K562 (cell line): ENCODE results near the gene FMOD. TPM values are rescaled to one million over a fixed set of nuclear protein-coding genes. Genes with fewer than 3 reads are reported as not detected.

ENCODE experiments used
- ADNP ChIP-seq: fragments of 200-800 bp; sonication (Bioruptor generic); IDR thresholded peaks from 2 replicates; pipeline ENCODE4 v1.6.1; 2016; ENCODE audit warnings: missing genetic modification characterization, missing compliant biosample characterization
- ARID3A ChIP-seq: IDR thresholded peaks from 2 replicates; pipeline ENCODE4 v1.6.1; 2012; ENCODE audit warnings: low read depth, low read length, improper control_type of control experiment, borderline replicate concordance
- ATF4 ChIP-seq: fragments of 450-650 bp; formaldehyde crosslinking; IDR thresholded peaks from 2 replicates; pipeline ENCODE4 v1.4.0; 2022; ENCODE audit warnings: mild to moderate bottlenecking, moderate library complexity
- BHLHE40 ChIP-seq: IDR thresholded peaks from 2 replicates; pipeline ENCODE4 v1.6.1; 2011; ENCODE audit warnings: low read length, improper control_type of control experiment
- CCNT2 ChIP-seq: IDR thresholded peaks from 2 replicates; pipeline ENCODE4 v1.6.1; 2011; ENCODE audit warnings: borderline replicate concordance, low read depth, mild to moderate bottlenecking, moderate library complexity, mixed read lengths, low read length; ENCODE audit not compliant: insufficient read length; ENCODE audit errors: extremely low read depth
- CHD4 ChIP-seq: fragments of 200-600 bp; sonication (generic); IDR thresholded peaks from 3 replicates; pipeline ENCODE4 v1.6.1; 2012; ENCODE audit warnings: low read depth, mild to moderate bottlenecking, mixed read lengths, low read length, inconsistent platforms; ENCODE audit not compliant: insufficient read depth, insufficient replicate concordance, poor library complexity, severe bottlenecking
- CTCF ChIP-seq, 3 experiments: IDR thresholded peaks in 2 of 3; conservative IDR thresholded peaks in 1 of 3; 2 replicates each; pipeline ENCODE4 v1.5.1; 2011 to 2012; ENCODE audit warnings: low read length in 3 of 3, mild to moderate bottlenecking in 3 of 3, control low read depth in 2 of 3, improper control_type of control experiment in 1 of 3, inconsistent platforms in 1 of 3, low read depth in 1 of 3, mixed read lengths in 1 of 3, moderate library complexity in 1 of 3; ENCODE audit not compliant: insufficient read depth in 2 of 3
- FOXP1 ChIP-seq: sonication (generic); formaldehyde crosslinking; IDR thresholded peaks from 2 replicates; pipeline ENCODE4 v1.8.0; 2022; ENCODE audit warnings: mild to moderate bottlenecking, missing genetic modification reagents
- PHTF2 ChIP-seq: fragments of 250-450 bp; sonication (Bioruptor Pico); IDR thresholded peaks from 2 replicates; pipeline ENCODE4 v1.5.0; 2021; ENCODE audit warnings: mild to moderate bottlenecking
- POLR2H ChIP-seq: IDR thresholded peaks from 2 replicates; pipeline ENCODE4 v1.6.1; 2016; ENCODE audit warnings: missing genetic modification characterization, low read depth, mild to moderate bottlenecking, control low read depth, missing compliant biosample characterization, moderate library complexity
- PTBP1 ChIP-seq: fragments of 200-400 bp; formaldehyde crosslinking; IDR thresholded peaks from 2 replicates; pipeline ENCODE4 v1.6.1; 2017; ENCODE audit warnings: low read depth, low read length
- RAD21 ChIP-seq, 2 experiments: fragments of 250-450 bp in 1 of 2; fragments of 450-650 bp in 1 of 2; sonication (Bioruptor Pico) in 1 of 2; formaldehyde crosslinking in 1 of 2; IDR thresholded peaks in 1 of 2; conservative IDR thresholded peaks in 1 of 2; 2 replicates each; pipeline versions ENCODE4 v1.4.0 to v1.8.0; 2020 to 2022; ENCODE audit warnings: mild to moderate bottlenecking in 2 of 2, moderate library complexity in 1 of 2
- RBBP5 ChIP-seq: fragments of 200-600 bp; sonication (generic); IDR thresholded peaks from 2 replicates; pipeline ENCODE4 v1.6.1; 2012; ENCODE audit warnings: borderline replicate concordance, mild to moderate bottlenecking, low read length, control low read depth, inconsistent platforms; ENCODE audit not compliant: insufficient read depth, poor library complexity, severe bottlenecking
- SIN3B ChIP-seq: fragments of 450-650 bp; IDR thresholded peaks from 2 replicates; pipeline ENCODE4 v1.6.1; 2017; ENCODE audit warnings: low read depth, mild to moderate bottlenecking, moderate library complexity
- SMARCA5 ChIP-seq: fragments of 450-650 bp; IDR thresholded peaks from 2 replicates; pipeline ENCODE4 v1.6.1; 2016
- TCF7L2 ChIP-seq: fragments of 150-350 bp; IDR thresholded peaks from 2 replicates; pipeline ENCODE4 v1.6.1; 2016; ENCODE audit warnings: low read depth, mild to moderate bottlenecking, low read length, moderate library complexity
- U2AF1 ChIP-seq: fragments of 200-400 bp; formaldehyde crosslinking; optimal IDR thresholded peaks from 2 replicates; pipeline ENCODE3; 2017; ENCODE audit warnings: mild to moderate bottlenecking, low read depth, low read length, moderate library complexity
- USF1 ChIP-seq: sonication (generic); formaldehyde crosslinking; IDR thresholded peaks from 2 replicates; pipeline ENCODE4 v1.9.0; 2022; ENCODE audit warnings: mild to moderate bottlenecking, missing genetic modification reagents
- ZC3H8 ChIP-seq: fragments of 450-650 bp; IDR thresholded peaks from 2 replicates; pipeline ENCODE4 v1.6.1; 2017
- ZNF445 ChIP-seq: fragments of 250-450 bp; sonication (Bioruptor Pico); IDR thresholded peaks from 2 replicates; pipeline ENCODE4 v1.4.0; 2020; ENCODE audit warnings: low read depth, mild to moderate bottlenecking, moderate library complexity
- ZNF77 ChIP-seq: fragments of 250-450 bp; sonication (Bioruptor Pico); IDR thresholded peaks from 2 replicates; pipeline ENCODE4 v1.5.0; 2020
- ZNF830 ChIP-seq: fragments of 250-450 bp; sonication (Bioruptor Pico); IDR thresholded peaks from 2 replicates; pipeline ENCODE4 v1.5.0; 2021; ENCODE audit warnings: mild to moderate bottlenecking
- polyA plus RNA-seq, 8 experiments: library from polyadenylated mRNA; depleted of rRNA in 4 of 8; stranded (reverse) in 5 of 8; unstranded in 3 of 8; fragments of >200 nt; fragmentation: Nextera tagmentation in 2 of 8; fragmentation: Illumina TruSeq in 1 of 8; extraction: Ambion mirVana in 2 of 8; extraction: Trizol in 1 of 8; gene quantifications; 2 replicates each; pipeline versions ENCODE4 v1.2.1 to v1.2.3, GENCODE V29; 2011 to 2014; ENCODE audit warnings: inconsistent platforms in 1 of 8, missing spikeins in 1 of 8
- total RNA-seq, 7 experiments: library from RNA; depleted of rRNA in 6 of 7; stranded (reverse); fragments of >200 nt in 6 of 7; fragmentation: Illumina TruSeq in 2 of 7; extraction: Trizol in 2 of 7; gene quantifications; 2 replicates each; pipeline versions ENCODE4 v1.2.1 to v1.2.3, GENCODE V29; 2011 to 2021; ENCODE audit warnings: low replicate concordance in 1 of 7

The FMOD gene
- total and polyA plus RNA-seq, 9 of the 15 experiments (the other 6 are each of a cell fraction or from before 2014, with no cell fraction given): 0.03 to 0.13 (median 0.03) TPM; not detected in 6

- no peak for TF ChIP-seq TCF7L2
- TF ChIP-seq ARID3A: no peak
- no peak for TF ChIP-seq CCNT2
- TF ChIP-seq SIN3B: no peak
- no peak for TF ChIP-seq PTBP1
- no peak for TF ChIP-seq ZNF77 (CRISPR knock-in tag)
- no peak for TF ChIP-seq SMARCA5
- TF ChIP-seq RAD21 (CRISPR knock-in tag; conservative IDR thresholded peaks at IDR 0.05 in 1 of 2, IDR thresholded peaks at IDR 0.05 in 1 of 2): peak in 1 of 2 experiments; percentile 55; a peak in 2 of 4 replicates
- TF ChIP-seq ADNP: no peak
- 0 out of 2 replicates have a peak, but pooled peaks have one; percentile 53 for TF ChIP-seq FOXP1 (CRISPR knock-in tag)
- no peak for TF ChIP-seq U2AF1
- no peak for TF ChIP-seq ZNF445
- TF ChIP-seq USF1 (CRISPR knock-in tag): peak; percentile 45; the same call in 1 of the 2 replicates
- no peak for TF ChIP-seq ATF4
- TF ChIP-seq POLR2H (tag): no peak
- TF ChIP-seq ZC3H8: no peak
- peak; percentile 20; the same call in 1 of the 2 replicates for TF ChIP-seq BHLHE40
- TF ChIP-seq RBBP5: no peak
- no peak for TF ChIP-seq PHTF2 (CRISPR knock-in tag)
- no peak for TF ChIP-seq CHD4
- TF ChIP-seq CTCF (IDR thresholded peaks at IDR 0.05 in 2 of 3, conservative IDR thresholded peaks at IDR 0.05 in 1 of 3; ENCODE audit: insufficient read depth in 2 of 3, low read depth in 1 of 3, low read length in 3 of 3): peak; percentile 81 to 96 (median 84)
- TF ChIP-seq ZNF830 (CRISPR knock-in tag): no peak
These were observed 8.6 kb downstream of the FMOD start (continued) for GRCh38 chr1:203342192-203342940.
